Measurements from ENCODE around the gene MAP3K14.
A peak's percentile ranks its signal among the peaks of the same experiment; 100 is the strongest.
"Not testable (repeated sequence)": the region's sequence is repeated elsewhere in the genome, so short reads cannot be mapped to it uniquely, and the experiment has no call there.

Gene MAP3K14

GRCh38 chr17:45314741-45315647 is 1.8 kb downstream of the MAP3K14 start:
- DNase-seq, result peak; percentile 48

GRCh38 chr17:45313996-45314740 is 2.7 kb downstream of the MAP3K14 start:
- DNase-seq, result no peak

GRCh38 chr17:45313421-45313771 is 3.4 kb downstream of the MAP3K14 start:
- no peak for DNase-seq

- DNase-seq, result no peak
Measured at GRCh38 chr17:45312477-45313420, 4.1 kb downstream of the MAP3K14 start.

GRCh38 chr17:45311760-45312476 is 4.9 kb downstream of the MAP3K14 start:
- DNase-seq, result peak; percentile 78

- no peak for DNase-seq
Measured at GRCh38 chr17:45311401-45311759, 5.4 kb downstream of the MAP3K14 start.

- no peak for DNase-seq
Measured at GRCh38 chr17:45310380-45311324, 6.2 kb downstream of the MAP3K14 start.

GRCh38 chr17:45309400-45309799 is 7.4 kb downstream of the MAP3K14 start:
- no peak for DNase-seq

GRCh38 chr17:45308840-45309239 is 8.0 kb downstream of the MAP3K14 start:
- no peak for DNase-seq

- DNase-seq, result no peak
Measured at GRCh38 chr17:45308016-45308365, 8.8 kb downstream of the MAP3K14 start.

- peak; percentile 47 for DNase-seq
Measured at GRCh38 chr17:45307290-45308015, 9.4 kb downstream of the MAP3K14 start.

- no peak for DNase-seq
Measured at GRCh38 chr17:45306623-45307022, 10.2 kb downstream of the MAP3K14 start.

- no peak for DNase-seq
Measured at GRCh38 chr17:45306094-45306493, 10.7 kb downstream of the MAP3K14 start.

GRCh38 chr17:45305530-45306087 is 11.2 kb downstream of the MAP3K14 start:
- DNase-seq, result no peak

GRCh38 chr17:45302649-45303173 is 14.1 kb downstream of the MAP3K14 start:
- no peak for DNase-seq

GRCh38 chr17:45302220-45302619 is 14.6 kb downstream of the MAP3K14 start:
- not testable (repeated sequence) for DNase-seq

GRCh38 chr17:45301674-45302073 is 15.1 kb downstream of the MAP3K14 start:
- no peak for DNase-seq

- DNase-seq, result no peak
Measured at GRCh38 chr17:45300060-45300751, 16.6 kb downstream of the MAP3K14 start.

GRCh38 chr17:45299361-45299760 is 17.5 kb downstream of the MAP3K14 start:
- DNase-seq, result no peak

All from CD4-positive, alpha-beta T cell treated with Interleukin-17A for 1 hour (primary cell).